Stimulated activated naive CD4-positive, alpha-beta T cell (primary cell): Measurements from ENCODE around the gene ANAPC2.
"Not testable (repeated sequence)": the region's sequence is repeated elsewhere in the genome, so short reads cannot be mapped to it uniquely, and the experiment has no call there.

Source experiments
- DNase-seq, 6 experiments: peaks; one replicate each; lab custom pipeline; 2025; lab: John Stamatoyannopoulos, UW

Gene ANAPC2

GRCh38 chr9:137145731-137146526 is 42.4 kb downstream of the ANAPC2 start:
- DNase-seq: no peak

GRCh38 chr9:137143459-137143858 is 44.9 kb downstream of the ANAPC2 start:
- no peak for DNase-seq

GRCh38 chr9:137141976-137142936 is 46.1 kb downstream of the ANAPC2 start:
- no peak for DNase-seq

- no peak for DNase-seq
These were observed 47.1 kb downstream of the ANAPC2 start for GRCh38 chr9:137141050-137141810.

- no peak for DNase-seq
These were observed 48.0 kb downstream of the ANAPC2 start for GRCh38 chr9:137140151-137141012.

GRCh38 chr9:137139468-137140150 is 48.8 kb downstream of the ANAPC2 start:
- no peak for DNase-seq

- peak in 4 of 6 experiments; percentile 18 to 43 (median 33) for DNase-seq
These were observed 49.5 kb downstream of the ANAPC2 start, which contains the start of gene GRIN1 for GRCh38 chr9:137138722-137139467. TSS of gene GRIN1 (plus strand) at chr9:137139154. CDS start at chr9:137139487, 333 bp downstream.

GRCh38 chr9:137138058-137138721 is 50.2 kb downstream of the ANAPC2 start:
- DNase-seq: peak in 1 of 6 experiments; percentile 5

- no peak for DNase-seq
These were observed 51.3 kb downstream of the ANAPC2 start for GRCh38 chr9:137136881-137137607.

GRCh38 chr9:137136261-137136880 is 52.0 kb downstream of the ANAPC2 start:
- DNase-seq: no peak

- DNase-seq: not testable (repeated sequence)
These were observed 53.2 kb downstream of the ANAPC2 start for GRCh38 chr9:137135154-137135553.

- no peak for DNase-seq
These were observed 54.2 kb downstream of the ANAPC2 start for GRCh38 chr9:137134191-137134590.

GRCh38 chr9:137130176-137130755 is 58.1 kb downstream of the ANAPC2 start:
- DNase-seq: no peak

GRCh38 chr9:137129456-137130175 is 58.7 kb downstream of the ANAPC2 start:
- peak; percentile 79 to 91 (median 89) for DNase-seq

GRCh38 chr9:137128862-137129455 is 59.4 kb downstream of the ANAPC2 start:
- DNase-seq: peak in 3 of 6 experiments; percentile 16 to 48 (median 38)

GRCh38 chr9:137128158-137128861 is 60.0 kb downstream of the ANAPC2 start:
- peak in 2 of 6 experiments; percentile 8 to 13 for DNase-seq
